HFFc6 (cell line): Measurements from ENCODE around the gene RNLS. TPM values are rescaled to one million over a fixed set of nuclear protein-coding genes. Genes with fewer than 3 reads are reported as not detected.

Experiments used
- DNase-seq: peaks from one replicate; pipeline ENCODE4 v3.0.0-alpha.2; 2018
- H3K27ac Mint-ChIP-seq: 2 replicates; pipeline ENCODE4 v1.8.0; 2020; ENCODE audit warnings: mild to moderate bottlenecking, mixed read lengths
- H3K27me3 Mint-ChIP-seq: 2 replicates; pipeline ENCODE4 v1.8.0; 2021; ENCODE audit warnings: mild to moderate bottlenecking, moderate library complexity, mixed read lengths; ENCODE audit not compliant: insufficient read depth
- H3K36me3 Mint-ChIP-seq: 2 replicates; pipeline ENCODE4 v1.8.0; 2021; ENCODE audit warnings: low read depth, mixed read lengths
- H3K4me1 Mint-ChIP-seq: 2 replicates; pipeline ENCODE4 v1.8.0; 2020; ENCODE audit warnings: low read depth, mixed read lengths
- H3K4me3 Mint-ChIP-seq: 2 replicates; pipeline ENCODE4 v1.8.0; 2020; ENCODE audit warnings: mild to moderate bottlenecking, moderate library complexity, mixed read lengths
- H3K9me3 Mint-ChIP-seq: 2 replicates; pipeline ENCODE4 v1.8.0; 2020; ENCODE audit warnings: mild to moderate bottlenecking, mixed read lengths
- total RNA-seq, 6 experiments: library from RNA; stranded (reverse); fragmentation: NEBNext Ultra II Directional; extraction: Animal tissue kit (Norgen Biotek cat#: 25700); gene quantifications; 2 replicates in 1 of 6; 3 replicates in 5 of 6; pipeline ENCODE4 v1.2.3, GENCODE V29; 2021
- TF ChIP-seq, protein P1 (sequence below): fragments of 200-600 bp; sonication (generic); IDR thresholded peaks from 2 replicates; pipeline ENCODE4 v1.5.0; 2021; ENCODE audit warnings: antibody characterized with exemption, mild to moderate bottlenecking

RNLS gene
- total RNA-seq, 6 experiments from 2014 or later = 1.8 to 3.1 (median 2.4) TPM

DNA sequence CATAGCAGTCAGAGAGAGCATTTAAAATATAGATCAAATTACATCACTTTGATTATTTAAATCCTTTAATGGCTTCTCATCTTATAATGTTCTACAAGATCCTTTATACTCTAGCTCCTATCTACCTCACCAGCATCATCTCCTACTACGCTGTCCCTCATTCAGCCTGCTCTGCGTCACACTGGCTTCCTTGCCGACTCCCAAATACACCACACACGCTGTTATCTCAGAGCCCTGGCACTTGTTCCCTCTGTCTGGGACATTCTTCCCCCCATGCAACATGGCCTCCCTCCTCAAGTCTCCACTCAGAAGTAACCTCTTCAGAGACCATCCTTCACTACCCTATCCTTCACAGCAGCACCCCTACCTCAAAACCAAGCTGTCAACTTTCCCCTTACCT lies 46.7 kb downstream of the RNLS start:
- no peak overlapping the region for H3K4me3 Mint-ChIP-seq
- H3K27ac Mint-ChIP-seq = no peak overlapping the region
- H3K9me3 Mint-ChIP-seq = no peaks in the 10 kb centered on the region
- no peaks in the 10 kb centered on the region for H3K36me3 Mint-ChIP-seq
- no peak for DNase-seq
- peaks cover 6% of the 10 kb centered on the region; the same call in 1 of the 2 replicates for H3K27me3 Mint-ChIP-seq
- peaks cover 11% of the 10 kb centered on the region; the same call in 1 of the 2 replicates for H3K4me1 Mint-ChIP-seq
- TF ChIP-seq, protein P1, sequence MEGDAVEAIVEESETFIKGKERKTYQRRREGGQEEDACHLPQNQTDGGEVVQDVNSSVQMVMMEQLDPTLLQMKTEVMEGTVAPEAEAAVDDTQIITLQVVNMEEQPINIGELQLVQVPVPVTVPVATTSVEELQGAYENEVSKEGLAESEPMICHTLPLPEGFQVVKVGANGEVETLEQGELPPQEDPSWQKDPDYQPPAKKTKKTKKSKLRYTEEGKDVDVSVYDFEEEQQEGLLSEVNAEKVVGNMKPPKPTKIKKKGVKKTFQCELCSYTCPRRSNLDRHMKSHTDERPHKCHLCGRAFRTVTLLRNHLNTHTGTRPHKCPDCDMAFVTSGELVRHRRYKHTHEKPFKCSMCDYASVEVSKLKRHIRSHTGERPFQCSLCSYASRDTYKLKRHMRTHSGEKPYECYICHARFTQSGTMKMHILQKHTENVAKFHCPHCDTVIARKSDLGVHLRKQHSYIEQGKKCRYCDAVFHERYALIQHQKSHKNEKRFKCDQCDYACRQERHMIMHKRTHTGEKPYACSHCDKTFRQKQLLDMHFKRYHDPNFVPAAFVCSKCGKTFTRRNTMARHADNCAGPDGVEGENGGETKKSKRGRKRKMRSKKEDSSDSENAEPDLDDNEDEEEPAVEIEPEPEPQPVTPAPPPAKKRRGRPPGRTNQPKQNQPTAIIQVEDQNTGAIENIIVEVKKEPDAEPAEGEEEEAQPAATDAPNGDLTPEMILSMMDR = no peak

DNA sequence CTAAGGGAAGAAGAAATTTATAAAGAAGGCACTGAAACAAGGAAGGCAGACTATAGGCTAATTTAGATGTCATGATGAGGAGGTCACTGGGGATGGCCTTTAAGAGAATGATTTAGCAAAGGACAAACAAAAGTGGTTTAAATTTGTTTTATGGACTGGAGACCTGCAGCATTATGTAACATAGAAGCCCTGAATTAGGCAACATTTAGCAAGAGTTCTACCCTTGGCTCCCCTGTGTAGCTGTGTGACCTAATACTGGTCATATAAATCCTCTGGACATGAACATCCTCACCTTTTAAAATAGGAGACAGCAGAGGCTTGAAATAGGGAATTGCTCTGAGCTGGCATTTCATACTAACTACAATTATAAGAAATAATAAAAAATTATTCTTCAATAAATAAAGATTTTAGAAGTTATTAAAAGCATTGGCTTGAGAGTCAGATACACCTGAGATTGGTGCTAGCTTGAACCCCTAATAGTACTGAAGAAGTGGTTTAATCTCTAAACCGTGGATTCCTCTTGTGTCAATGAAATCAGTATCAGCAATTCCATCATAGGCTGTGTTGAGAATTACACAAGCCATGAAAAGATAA lies 48.9 kb downstream of the RNLS start:
- Mint-ChIP-seq H3K27me3 (peaks cover 6% of the 10 kb centered on the region; the same call in 1 of the 2 replicates), H3K36me3 (no peaks in the 10 kb centered on the region), H3K4me3 (no peak overlapping the region), H3K27ac (no peak overlapping the region), H3K9me3 (no peaks in the 10 kb centered on the region), H3K4me1 (peaks cover 20% of the 10 kb centered on the region; the same call in 1 of the 2 replicates)
- TF ChIP-seq, protein P1 = no peak
- DNase-seq = no peak

DNA sequence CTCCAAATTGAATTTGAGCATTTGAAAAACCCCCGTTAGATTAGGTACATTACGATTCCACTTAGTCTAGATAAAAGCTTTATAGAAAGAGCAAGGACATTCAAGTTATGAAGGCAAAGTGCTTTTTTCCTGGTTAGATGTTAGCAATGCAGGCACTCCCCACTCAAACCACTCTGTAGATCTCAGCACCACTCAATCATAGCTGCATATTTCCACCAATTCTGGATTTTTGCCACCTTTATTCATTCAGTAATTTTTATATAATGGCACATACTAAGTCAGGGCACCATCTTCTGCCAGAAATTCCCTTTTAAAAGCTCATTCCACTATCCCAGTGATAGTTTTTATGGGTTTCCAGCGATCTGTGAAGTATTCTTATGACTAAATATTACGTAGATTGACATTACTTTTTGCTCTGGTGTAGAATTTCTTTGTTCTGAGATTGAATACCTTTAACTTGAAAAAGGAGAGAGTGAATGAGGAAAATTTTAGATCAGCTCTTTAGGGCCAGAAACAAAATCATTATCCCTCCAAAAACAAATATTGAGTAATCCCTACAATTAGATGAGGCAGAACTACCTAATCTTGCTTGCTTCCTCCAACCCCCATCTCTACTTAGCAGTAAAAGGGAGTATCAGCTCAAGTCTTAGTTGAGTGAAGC lies 51.6 kb downstream of the RNLS start:
- Mint-ChIP-seq H3K27me3 (peaks cover 2% of the 10 kb centered on the region; the same call in 1 of the 2 replicates), H3K27ac (no peak overlapping the region), H3K36me3 (no peaks in the 10 kb centered on the region), H3K4me3 (no peak overlapping the region), H3K9me3 (no peaks in the 10 kb centered on the region), H3K4me1 (peaks cover 23% of the 10 kb centered on the region)
- TF ChIP-seq, protein P1 = no peak
- DNase-seq = no peak

DNA sequence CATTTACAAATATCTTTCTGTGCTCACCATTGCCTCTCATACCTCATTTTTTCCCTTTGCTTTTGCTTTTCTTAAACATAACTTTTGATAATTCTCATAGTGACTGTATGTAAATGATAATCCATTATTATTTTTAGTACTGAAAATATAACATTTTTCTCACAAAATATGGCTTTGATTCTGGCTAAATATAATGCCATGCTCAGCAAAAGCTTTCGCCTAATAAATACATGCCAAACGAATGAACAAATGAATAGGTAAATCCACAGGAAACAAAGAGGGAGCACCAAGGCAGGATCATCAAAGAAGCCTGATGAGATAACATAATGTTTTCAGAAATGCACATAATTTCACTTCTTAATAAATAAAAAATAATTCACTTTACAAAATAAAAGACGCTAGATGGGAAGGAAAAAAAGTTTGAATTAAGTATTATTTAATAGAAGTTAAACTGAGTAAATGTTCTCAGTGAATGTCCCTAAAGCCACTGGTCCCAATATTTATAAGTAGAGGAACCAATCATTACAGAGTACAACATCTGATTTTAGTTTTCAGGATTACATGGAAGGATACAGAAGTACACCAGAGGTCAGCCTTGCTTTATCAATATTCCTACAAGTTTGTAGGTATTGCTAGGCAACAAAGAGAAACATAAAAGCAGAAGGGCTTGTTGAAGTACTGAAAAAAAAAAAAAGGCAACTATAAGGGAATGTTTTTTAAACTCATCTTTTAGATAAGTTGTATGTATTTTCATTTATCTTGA lies 52.3 kb downstream of the RNLS start:
- H3K27me3 Mint-ChIP-seq = no peaks in the 10 kb centered on the region; the same call in 1 of the 2 replicates
- no peaks in the 10 kb centered on the region for H3K36me3 Mint-ChIP-seq
- peaks cover 28% of the 10 kb centered on the region for H3K4me1 Mint-ChIP-seq
- H3K4me3 Mint-ChIP-seq = no peak overlapping the region
- no peaks in the 10 kb centered on the region for H3K9me3 Mint-ChIP-seq
- DNase-seq = no peak
- H3K27ac Mint-ChIP-seq = no peak overlapping the region
- TF ChIP-seq, protein P1 = no peak

DNA sequence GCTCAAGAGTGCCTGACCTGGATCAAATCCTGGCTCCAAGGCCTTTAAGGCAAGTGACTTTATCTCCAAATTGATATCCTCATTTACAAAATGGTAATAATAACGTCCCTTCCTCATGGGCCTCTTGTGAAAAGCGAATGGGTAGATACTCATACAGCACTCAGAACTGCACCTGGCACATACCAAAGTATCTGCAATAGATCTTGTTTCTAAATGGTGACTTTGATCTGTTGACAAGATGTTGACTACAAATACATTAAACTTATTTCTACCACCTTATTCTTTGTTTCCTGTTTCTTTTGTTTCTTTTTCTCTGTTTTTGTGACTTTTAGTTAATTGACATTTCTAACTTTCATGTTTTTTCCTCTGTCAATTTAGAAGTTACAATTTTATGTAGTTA lies 53.0 kb downstream of the RNLS start:
- no peak overlapping the region for H3K27ac Mint-ChIP-seq
- no peak for DNase-seq
- H3K4me3 Mint-ChIP-seq = no peak overlapping the region
- no peaks in the 10 kb centered on the region for H3K36me3 Mint-ChIP-seq
- H3K4me1 Mint-ChIP-seq = peaks cover 33% of the 10 kb centered on the region
- no peaks in the 10 kb centered on the region; the same call in 1 of the 2 replicates for H3K27me3 Mint-ChIP-seq
- TF ChIP-seq, protein P1 = no peak
- H3K9me3 Mint-ChIP-seq = no peaks in the 10 kb centered on the region
